Activated T-cell treated with anti-CD3 and anti-CD28 coated beads, Interleukin-2, amount 50 U/mL, for 72 hours (primary cell): Measurements from ENCODE around the gene TMPRSS7. TPM values are rescaled to one million over a fixed set of nuclear protein-coding genes. Genes with fewer than 3 reads are reported as not detected.

Experiments used
- ATAC-seq, 2 donors: fragments of 150-1000 bp; cut with Tn5 transposase; replicated peaks in 1 of 2; 2 replicates each; pipeline ENCODE4 v1.10.0; 2021; ENCODE audit warnings: moderate library complexity in 2 of 2, mild to moderate bottlenecking in 1 of 2
- DNase-seq, 2 donors: peaks; one replicate each; pipeline ENCODE4 v3.0.0; 2021 to 2022; ENCODE audit warnings: mixed read lengths in 1 of 2
- H3K27ac Mint-ChIP-seq: one replicate; pipeline ENCODE4 v1.8.0; 2022; ENCODE audit warnings: mild to moderate bottlenecking, moderate library complexity, mixed read lengths
- H3K27me3 Mint-ChIP-seq: one replicate; pipeline ENCODE4 v1.8.0; 2022; ENCODE audit warnings: low read depth, mixed read lengths
- H3K36me3 Mint-ChIP-seq, 2 donors: one replicate each; pipeline ENCODE4 v1.8.0; 2022; ENCODE audit warnings: mixed read lengths in 2 of 2, mild to moderate bottlenecking in 1 of 2; ENCODE audit not compliant: insufficient read depth in 2 of 2
- H3K4me1 Mint-ChIP-seq: one replicate; pipeline ENCODE4 v1.8.0; 2022; ENCODE audit warnings: low read depth, mixed read lengths
- H3K4me3 Mint-ChIP-seq, 2 donors: one replicate each; pipeline ENCODE4 v1.8.0; 2022; ENCODE audit warnings: mild to moderate bottlenecking in 2 of 2, mixed read lengths in 2 of 2, moderate library complexity in 2 of 2
- H3K9me3 Mint-ChIP-seq, 2 donors: one replicate each; pipeline ENCODE4 v1.8.0; 2022; ENCODE audit warnings: mixed read lengths in 2 of 2
- total RNA-seq, 2 donors: library from RNA; stranded (reverse); gene quantifications; one replicate each; pipeline ENCODE4 v1.2.3, GENCODE V29; 2022

TMPRSS7 gene
- total RNA-seq, 2 donors from 2014 or later = 0.09 to 0.17 TPM

GRCh38 chr3:112101916-112102315, 67.4 kb downstream of the TMPRSS7 start:
- Mint-ChIP-seq H3K36me3 (no peaks in the 10 kb centered on the region), H3K27ac (no peak overlapping the region), H3K4me1 (peaks cover 22% of the 10 kb centered on the region)

GRCh38 chr3:112104774-112105173, 70.2 kb downstream of the TMPRSS7 start:
- H3K27ac Mint-ChIP-seq = no peak overlapping the region
- H3K27me3 Mint-ChIP-seq = no peaks in the 10 kb centered on the region
- DNase-seq (no peak), ATAC-seq (no peak)
- H3K9me3 Mint-ChIP-seq = no peaks in the 10 kb centered on the region
- H3K4me1 Mint-ChIP-seq = peaks cover 7% of the 10 kb centered on the region
- no peaks in the 10 kb centered on the region for H3K36me3 Mint-ChIP-seq
- no peak overlapping the region for H3K4me3 Mint-ChIP-seq

More at GRCh38 chr3:112101916-112102315, 67.4 kb downstream of the TMPRSS7 start:
- no peak for DNase-seq
- no peaks in the 10 kb centered on the region for H3K9me3 Mint-ChIP-seq
- H3K4me3 Mint-ChIP-seq = no peak overlapping the region
- peak in 1 of 2 donors; percentile 24 for ATAC-seq
- H3K27me3 Mint-ChIP-seq = no peaks in the 10 kb centered on the region

GRCh38 chr3:112109322-112109721, 74.8 kb downstream of the TMPRSS7 start:
- H3K4me3 Mint-ChIP-seq = no peak overlapping the region

GRCh38 chr3:112111785-112112402, 77.4 kb downstream of the TMPRSS7 start:
- Mint-ChIP-seq H3K9me3 (no peaks in the 10 kb centered on the region), H3K27me3 (no peaks in the 10 kb centered on the region), H3K4me1 (peaks cover 36% of the 10 kb centered on the region), H3K36me3 (peaks cover 0 to 2% of the 10 kb centered on the region in 2 donors), H3K27ac (no peak overlapping the region), H3K4me3 (no peak overlapping the region)
- peak; percentile 64 to 73 for DNase-seq
- peak; percentile 81 to 82 for ATAC-seq

More at GRCh38 chr3:112109322-112109721, 74.8 kb downstream of the TMPRSS7 start:
- ATAC-seq (no peak), DNase-seq (no peak)
- Mint-ChIP-seq H3K27me3 (no peaks in the 10 kb centered on the region), H3K36me3 (no peaks in the 10 kb centered on the region), H3K4me1 (peaks cover 22% of the 10 kb centered on the region), H3K9me3 (no peaks in the 10 kb centered on the region), H3K27ac (no peak overlapping the region)

GRCh38 chr3:112114576-112115160, 80.1 kb downstream of the TMPRSS7 start:
- DNase-seq (no peak), ATAC-seq (no peak)
- Mint-ChIP-seq H3K4me3 (peak overlapping the region; percentile 12 to 16), H3K4me1 (peaks cover 54% of the 10 kb centered on the region), H3K27me3 (no peaks in the 10 kb centered on the region), H3K9me3 (no peaks in the 10 kb centered on the region), H3K36me3 (peaks cover 0 to 2% of the 10 kb centered on the region in 2 donors), H3K27ac (no peak overlapping the region)

GRCh38 chr3:112115161-112115739, 80.7 kb downstream of the TMPRSS7 start:
- Mint-ChIP-seq H3K27me3 (no peaks in the 10 kb centered on the region), H3K9me3 (no peaks in the 10 kb centered on the region), H3K4me3 (peak overlapping the region; percentile 12 to 16), H3K27ac (no peak overlapping the region), H3K4me1 (peaks cover 60% of the 10 kb centered on the region), H3K36me3 (peaks cover 0 to 2% of the 10 kb centered on the region in 2 donors)
- DNase-seq = peak; percentile 34 to 46
- peak; percentile 73 to 80 for ATAC-seq

- no peak for DNase-seq
- Mint-ChIP-seq H3K27me3 (no peaks in the 10 kb centered on the region), H3K9me3 (no peaks in the 10 kb centered on the region), H3K4me3 (no peak overlapping the region), H3K4me1 (peaks cover 66% of the 10 kb centered on the region), H3K36me3 (peaks cover 0 to 2% of the 10 kb centered on the region in 2 donors), H3K27ac (no peak overlapping the region)
- no peak for ATAC-seq
Measured at GRCh38 chr3:112115806-112116383, 81.4 kb downstream of the TMPRSS7 start.

GRCh38 chr3:112116748-112117186, 82.2 kb downstream of the TMPRSS7 start:
- no peaks in the 10 kb centered on the region for H3K9me3 Mint-ChIP-seq
- H3K27ac Mint-ChIP-seq = no peak overlapping the region
- DNase-seq (no peak), ATAC-seq (no peak)
- H3K4me1 Mint-ChIP-seq = peaks cover 71% of the 10 kb centered on the region
- H3K4me3 Mint-ChIP-seq = peak overlapping the region; percentile 2 to 42
- no peaks in the 10 kb centered on the region for H3K27me3 Mint-ChIP-seq
- H3K36me3 Mint-ChIP-seq = peaks cover 0 to 2% of the 10 kb centered on the region in 2 donors

- DNase-seq = no peak
- H3K27me3 Mint-ChIP-seq = no peaks in the 10 kb centered on the region
- no peak overlapping the region for H3K4me3 Mint-ChIP-seq
Measured at GRCh38 chr3:112117415-112117814, 82.9 kb downstream of the TMPRSS7 start.

GRCh38 chr3:112117841-112118571, 83.5 kb downstream of the TMPRSS7 start:
- H3K9me3 Mint-ChIP-seq = no peaks in the 10 kb centered on the region
- peaks cover 0 to 2% of the 10 kb centered on the region in 2 donors for H3K36me3 Mint-ChIP-seq
- no peaks in the 10 kb centered on the region for H3K27me3 Mint-ChIP-seq
- H3K4me1 Mint-ChIP-seq = peaks cover 61% of the 10 kb centered on the region
- peak overlapping the region; percentile 35 for H3K27ac Mint-ChIP-seq
- DNase-seq (no peak), ATAC-seq (no peak)
- H3K4me3 Mint-ChIP-seq = no peak overlapping the region

More at GRCh38 chr3:112117415-112117814, 82.9 kb downstream of the TMPRSS7 start:
- peaks cover 0 to 2% of the 10 kb centered on the region in 2 donors for H3K36me3 Mint-ChIP-seq
- no peak for ATAC-seq
- no peaks in the 10 kb centered on the region for H3K9me3 Mint-ChIP-seq
- H3K4me1 Mint-ChIP-seq = peaks cover 65% of the 10 kb centered on the region
- H3K27ac Mint-ChIP-seq = no peak overlapping the region

GRCh38 chr3:112119962-112120836, 85.7 kb downstream of the TMPRSS7 start:
- Mint-ChIP-seq H3K4me1 (peaks cover 47% of the 10 kb centered on the region), H3K36me3 (peaks cover 0 to 2% of the 10 kb centered on the region in 2 donors), H3K4me3 (peak overlapping the region; percentile 11 to 39), H3K9me3 (no peaks in the 10 kb centered on the region), H3K27me3 (no peaks in the 10 kb centered on the region), H3K27ac (no peak overlapping the region)
- no peak for DNase-seq
- no peak for ATAC-seq
